KMS-11 (cell line): Measurements from ENCODE around the gene ETV7.

Experiments
- H2AFZ ChIP-seq: fragments of 200-600 bp; sonication (generic); 2 replicates; pipeline ENCODE4 v1.6.1; 2016; ENCODE audit warnings: antibody characterized with exemption, mixed run types, low read depth
- H3K27ac ChIP-seq: fragments of 200-600 bp; sonication (generic); 2 replicates; pipeline ENCODE4 v1.6.1; 2016; ENCODE audit warnings: mild to moderate bottlenecking, mixed run types
- H3K27me3 ChIP-seq: fragments of 200-600 bp; sonication (generic); 2 replicates; pipeline ENCODE4 v1.6.1; 2017; ENCODE audit warnings: mild to moderate bottlenecking, low read depth, mixed run types, moderate library complexity; ENCODE audit not compliant: insufficient read depth
- H3K36me3 ChIP-seq: fragments of 200-600 bp; sonication (generic); 2 replicates; pipeline ENCODE4 v1.6.1; 2017; ENCODE audit warnings: mild to moderate bottlenecking, mixed run types; ENCODE audit not compliant: insufficient read depth
- H3K4me1 ChIP-seq: fragments of 200-600 bp; sonication (generic); 2 replicates; pipeline ENCODE4 v1.6.1; 2016; ENCODE audit warnings: mild to moderate bottlenecking, low read depth, mixed run types; ENCODE audit not compliant: poor library complexity, severe bottlenecking
- H3K4me2 ChIP-seq: fragments of 200-600 bp; sonication (generic); 2 replicates; pipeline ENCODE4 v1.7.0; 2016; ENCODE audit warnings: mild to moderate bottlenecking, mixed run types
- H3K4me3 ChIP-seq: fragments of 200-600 bp; sonication (generic); IDR thresholded peaks from 2 replicates; pipeline ENCODE4 v1.6.1; 2017; ENCODE audit warnings: low read depth, low read length, mixed read lengths; ENCODE audit not compliant: insufficient read depth
- H3K79me2 ChIP-seq: fragments of 200-600 bp; sonication (generic); 2 replicates; pipeline ENCODE4 v1.6.1; 2016; ENCODE audit warnings: low read depth, mixed run types; ENCODE audit not compliant: insufficient read depth
- H3K9ac ChIP-seq: fragments of 200-600 bp; sonication (generic); 2 replicates; pipeline ENCODE4 v1.6.1; 2016; ENCODE audit warnings: mild to moderate bottlenecking, mixed run types
- H4K20me1 ChIP-seq: fragments of 200-600 bp; sonication (generic); 2 replicates; pipeline ENCODE4 v1.6.1; 2016; ENCODE audit warnings: mild to moderate bottlenecking, mixed run types; ENCODE audit not compliant: insufficient read depth
- TF ChIP-seq, protein P1 (sequence below): fragments of 200-600 bp; sonication (generic); conservative IDR thresholded peaks from 2 replicates; pipeline ENCODE4 v1.6.1; 2017; ENCODE audit warnings: low read depth, mild to moderate bottlenecking, antibody characterized with exemption, low read length, moderate library complexity, mixed read lengths

The ETV7 gene

DNA sequence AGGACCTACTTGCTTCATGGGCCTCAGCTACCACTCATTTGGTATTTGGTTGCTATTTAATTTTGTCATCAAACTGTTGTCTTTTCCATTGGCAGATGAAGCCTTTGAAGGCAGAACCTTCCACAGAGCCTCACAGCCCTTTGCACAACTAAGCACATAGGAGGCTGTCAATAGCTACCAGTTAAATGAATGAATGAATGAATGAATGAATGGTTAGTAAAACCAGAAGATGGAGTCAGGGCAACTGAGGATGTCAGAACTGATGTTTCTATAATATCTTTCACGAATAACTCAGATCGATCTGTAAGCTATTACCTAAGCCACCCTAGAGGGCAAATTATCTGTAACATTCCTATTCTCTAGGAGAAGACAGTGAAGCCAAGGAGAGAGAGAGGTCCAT lies 69.8 kb downstream of the ETV7 start:
- Histone ChIP-seq H2AFZ (no peak overlapping the region), H3K36me3 (no peaks in the 10 kb centered on the region), H3K4me2 (no peak overlapping the region), H3K27ac (no peak overlapping the region), H3K27me3 (no peaks in the 10 kb centered on the region), H4K20me1 (no peaks in the 10 kb centered on the region), H3K9ac (no peak overlapping the region), H3K4me3 (no peak overlapping the region), H3K79me2 (no peaks in the 10 kb centered on the region), H3K4me1 (no peaks in the 10 kb centered on the region)
- TF ChIP-seq, protein P1, sequence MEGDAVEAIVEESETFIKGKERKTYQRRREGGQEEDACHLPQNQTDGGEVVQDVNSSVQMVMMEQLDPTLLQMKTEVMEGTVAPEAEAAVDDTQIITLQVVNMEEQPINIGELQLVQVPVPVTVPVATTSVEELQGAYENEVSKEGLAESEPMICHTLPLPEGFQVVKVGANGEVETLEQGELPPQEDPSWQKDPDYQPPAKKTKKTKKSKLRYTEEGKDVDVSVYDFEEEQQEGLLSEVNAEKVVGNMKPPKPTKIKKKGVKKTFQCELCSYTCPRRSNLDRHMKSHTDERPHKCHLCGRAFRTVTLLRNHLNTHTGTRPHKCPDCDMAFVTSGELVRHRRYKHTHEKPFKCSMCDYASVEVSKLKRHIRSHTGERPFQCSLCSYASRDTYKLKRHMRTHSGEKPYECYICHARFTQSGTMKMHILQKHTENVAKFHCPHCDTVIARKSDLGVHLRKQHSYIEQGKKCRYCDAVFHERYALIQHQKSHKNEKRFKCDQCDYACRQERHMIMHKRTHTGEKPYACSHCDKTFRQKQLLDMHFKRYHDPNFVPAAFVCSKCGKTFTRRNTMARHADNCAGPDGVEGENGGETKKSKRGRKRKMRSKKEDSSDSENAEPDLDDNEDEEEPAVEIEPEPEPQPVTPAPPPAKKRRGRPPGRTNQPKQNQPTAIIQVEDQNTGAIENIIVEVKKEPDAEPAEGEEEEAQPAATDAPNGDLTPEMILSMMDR: no peak
